ENCODE data around the gene CGNL1.
A peak's percentile ranks its signal among the peaks of the same experiment; 100 is the strongest.

Gene CGNL1

GRCh38 chr15:57541805-57542504 lies 165.7 kb downstream of the CGNL1 start:
- TF ChIP-seq CTCF (IDR thresholded peaks at IDR 0.05; ENCODE audit: borderline replicate concordance, extremely low read depth, low read length, poor library complexity, severe bottlenecking) (peak; percentile 82), EZH2 (IDR thresholded peaks at IDR 0.05; ENCODE audit: borderline replicate concordance, low read depth, low read length, severe bottlenecking) (no peak)
- Histone ChIP-seq H4K20me1 (ENCODE audit: insufficient read depth, low read length) (0 out of 2 replicates have a peak, but pooled peaks cover 4% of the 10 kb centered on the region), H3K9me3 (ENCODE audit: insufficient read depth, low read length, severe bottlenecking) (no peaks in the 10 kb centered on the region), H3K79me2 (ENCODE audit: insufficient read depth, low read length) (no peaks in the 10 kb centered on the region), H2AFZ (ENCODE audit: low read depth, low read length) (no peak overlapping the region), H3K27me3 (ENCODE audit: insufficient read depth, low read length, poor library complexity) (peaks cover 9% of the 10 kb centered on the region), H3K36me3 (ENCODE audit: insufficient read depth, low read length) (no peaks in the 10 kb centered on the region), H3K4me2 (ENCODE audit: insufficient read depth, low read length) (no peak overlapping the region), H3K4me1 (ENCODE audit: insufficient read depth, low read length) (no peaks in the 10 kb centered on the region), H3K4me3 (ENCODE audit: low read depth in 1 of 2, low read length in 2 of 2) (no peak overlapping the region), H3K9ac (ENCODE audit: low read depth, low read length) (no peak overlapping the region), H3K27ac (ENCODE audit: low read length) (no peak overlapping the region)
- peak; percentile 53 for DNase-seq
- peak; percentile 54; the same call in 1 of the 3 replicates for ATAC-seq (ENCODE audit: insufficient read depth, low read depth)

- peaks cover 9% of the 10 kb centered on the region for H3K27me3 ChIP-seq (ENCODE audit: insufficient read depth, low read length, poor library complexity)
- no peaks in the 10 kb centered on the region for H3K4me1 ChIP-seq (ENCODE audit: insufficient read depth, low read length)
- no peak overlapping the region for H3K4me2 ChIP-seq (ENCODE audit: insufficient read depth, low read length)
- no peaks in the 10 kb centered on the region for H3K9me3 ChIP-seq (ENCODE audit: insufficient read depth, low read length, severe bottlenecking)
- H3K36me3 ChIP-seq (ENCODE audit: insufficient read depth, low read length) = no peaks in the 10 kb centered on the region
- ATAC-seq (ENCODE audit: insufficient read depth, low read depth) (no peak), DNase-seq (no peak)
- H4K20me1 ChIP-seq (ENCODE audit: insufficient read depth, low read length) = 0 out of 2 replicates have a peak, but pooled peaks cover 4% of the 10 kb centered on the region
- H3K79me2 ChIP-seq (ENCODE audit: insufficient read depth, low read length) = no peaks in the 10 kb centered on the region
- no peak for TF ChIP-seq CTCF (IDR thresholded peaks at IDR 0.05; ENCODE audit: borderline replicate concordance, extremely low read depth, low read length, poor library complexity, severe bottlenecking)
- no peak for TF ChIP-seq EZH2 (IDR thresholded peaks at IDR 0.05; ENCODE audit: borderline replicate concordance, low read depth, low read length, severe bottlenecking)
- no peak overlapping the region for H3K9ac ChIP-seq (ENCODE audit: low read depth, low read length)
- H2AFZ ChIP-seq (ENCODE audit: low read depth, low read length) = no peak overlapping the region
- no peak overlapping the region for H3K27ac ChIP-seq (ENCODE audit: low read length)
- H3K4me3 ChIP-seq (ENCODE audit: low read depth in 1 of 2, low read length in 2 of 2) = no peak overlapping the region
These were observed 166.2 kb downstream of the CGNL1 start for GRCh38 chr15:57542505-57542817.

GRCh38 chr15:57544848-57545480 lies 168.7 kb downstream of the CGNL1 start:
- no peak overlapping the region for H2AFZ ChIP-seq (ENCODE audit: low read depth, low read length)
- peaks cover 9% of the 10 kb centered on the region for H3K27me3 ChIP-seq (ENCODE audit: insufficient read depth, low read length, poor library complexity)
- H3K4me2 ChIP-seq (ENCODE audit: insufficient read depth, low read length) = no peak overlapping the region
- H3K79me2 ChIP-seq (ENCODE audit: insufficient read depth, low read length) = no peaks in the 10 kb centered on the region
- DNase-seq (no peak), ATAC-seq (ENCODE audit: insufficient read depth, low read depth) (no peak)
- no peak overlapping the region for H3K27ac ChIP-seq (ENCODE audit: low read length)
- no peak overlapping the region for H3K9ac ChIP-seq (ENCODE audit: low read depth, low read length)
- no peaks in the 10 kb centered on the region for H3K9me3 ChIP-seq (ENCODE audit: insufficient read depth, low read length, severe bottlenecking)
- no peaks in the 10 kb centered on the region for H3K4me1 ChIP-seq (ENCODE audit: insufficient read depth, low read length)
- no peak overlapping the region for H3K4me3 ChIP-seq (ENCODE audit: low read depth in 1 of 2, low read length in 2 of 2)
- 0 out of 2 replicates have a peak, but pooled peaks cover 4% of the 10 kb centered on the region for H4K20me1 ChIP-seq (ENCODE audit: insufficient read depth, low read length)
- TF ChIP-seq EZH2 (IDR thresholded peaks at IDR 0.05; ENCODE audit: borderline replicate concordance, low read depth, low read length, severe bottlenecking) (no peak), CTCF (IDR thresholded peaks at IDR 0.05; ENCODE audit: borderline replicate concordance, extremely low read depth, low read length, poor library complexity, severe bottlenecking) (no peak)
- H3K36me3 ChIP-seq (ENCODE audit: insufficient read depth, low read length) = no peaks in the 10 kb centered on the region

Measured in DND-41 (cell line).